Stimulated activated CD4-positive, alpha-beta T cell treated with anti-CD3 and anti-CD28 coated beads, TNF-alpha, amount 100 ng/mL, for 1 hour (primary cell): Measurements from ENCODE around the gene LGR6.

Source experiments
- DNase-seq, 3 donors: peaks; one replicate each; pipeline ENCODE4 v3.0.0-alpha.2; 2020; ENCODE audit warnings: low read depth in 3 of 3, low spot score in 1 of 3

The LGR6 gene

GRCh38 chr1:202365092-202365815 lies 171.7 kb downstream of the LGR6 start:
- DNase-seq, result no peak

- DNase-seq, result no peak
These were observed 173.7 kb downstream of the LGR6 start for GRCh38 chr1:202367271-202367670.
